NT2/D1 (cell line): ENCODE data around the gene CIDEB.

ENCODE experiments used
- SUZ12 ChIP-seq: IDR thresholded peaks from 2 replicates; pipeline ENCODE4 v1.6.1; 2011; ENCODE audit not compliant: insufficient read length, insufficient read depth; ENCODE audit errors: extremely low read depth
- YY1 ChIP-seq: IDR thresholded peaks from 2 replicates; pipeline ENCODE4 v1.6.1; 2011; ENCODE audit not compliant: insufficient read length, insufficient read depth
- ZNF274 ChIP-seq: IDR thresholded peaks from 2 replicates; pipeline ENCODE4 v1.6.1; 2011; ENCODE audit warnings: mild to moderate bottlenecking, low read depth, low read length

- TF ChIP-seq SUZ12 (no peak), YY1 (no peak), ZNF274 (no peak)
Observed at GRCh38 chr14:24335461-24336171, 27.8 kb upstream of the CIDEB start.
